Pancreas (tissue), 10 donors: Measurements from ENCODE around the gene OR4F15. TPM values are rescaled to one million over a fixed set of nuclear protein-coding genes. Genes with fewer than 3 reads are reported as not detected.

Source experiments
- ATAC-seq, 4 donors: fragments of 200-7000 bp; cut with Tn5 transposase; one replicate each; pipeline versions ENCODE4 v1.8.0 to v1.9.1; 2020; ENCODE audit warnings: mild to moderate bottlenecking in 4 of 4, moderate library complexity in 4 of 4
- DNase-seq, 6 donors: peaks; one replicate each; pipeline ENCODE4 v3.0.0-alpha.2; 2020
- FAIRE-seq: peaks from 2 replicates; lab custom pipeline; 2012; peaks lifted over from hg19 to GRCh38; lab: Jason Lieb, UNC
- H3K27ac ChIP-seq, 4 donors: fragments of 200-600 bp; sonication (generic); 1 replicate in 3 of 4; 2 replicates in 1 of 4; pipeline versions ENCODE4 v1.5.0 to v1.8.0; 2020
- H3K27me3 ChIP-seq, 4 donors: fragments of 200-600 bp; one replicate each; pipeline ENCODE4 v1.8.0; 2021
- H3K36me3 ChIP-seq, 3 donors: fragments of 200-600 bp; sonication (generic) in 1 of 3; one replicate each; pipeline versions ENCODE4 v1.5.0 to v1.8.0; 2020 to 2021
- H3K4me1 ChIP-seq, 3 donors: fragments of 200-600 bp; one replicate each; pipeline ENCODE4 v1.8.0; 2021
- H3K4me3 ChIP-seq, 4 donors: fragments of 200-600 bp; sonication (generic) in 2 of 4; one replicate each; pipeline versions ENCODE4 v1.5.0 to v1.8.0; 2020 to 2021
- H3K9me3 ChIP-seq, 4 donors: fragments of 200-600 bp; one replicate each; pipeline ENCODE4 v1.8.0; 2021
- WGBS, 2 donors: extraction: QIAGEN DNeasy Blood & Tissue Kit; methylation state at CpG; one replicate each; pipeline ENCODE4 v1.1.7; 2013; 5-methylcytosine and 5-hydroxymethylcytosine counted together
- intact Hi-C, 3 donors: fragments of 100-400 bp; cut with DNase I; formaldehyde crosslinking; loops; one replicate each; pipeline versions ENCODE4 v1.11.1 to v1.14.2; 2022
- polyA plus RNA-seq, 2 donors: library from polyadenylated mRNA; stranded (reverse); fragments of 200-250 nt; gene quantifications; one replicate each; pipeline ENCODE4 v1.2.3, GENCODE V29; 2013
- total RNA-seq, 6 donors: library from RNA; stranded (reverse); fragmentation: NEBNext Ultra II Directional in 4 of 6; extraction: Animal tissue kit (Norgen Biotek cat#: 25700) in 4 of 6; gene quantifications; one replicate each; pipeline versions ENCODE4 v1.2.1 to v1.2.4, GENCODE V29; 2021 to 2023
- TF ChIP-seq, protein P1 (sequence below), 4 donors: fragments of 200-600 bp; sonication (generic) in 3 of 4; IDR thresholded peaks; one replicate each; pipeline versions ENCODE4 v1.5.0 to v1.8.0; 2021; ENCODE audit warnings: antibody characterized with exemption in 4 of 4
- donor health status: healthy with polysubstance abuse.
- donor health status: DM: no; HTN: no; CAD: no; lungs with moderate emphysema.
- donor health status: DM: no; HTN: no; CAD: no.
- donor health status: control.
- donor health status: control.
- donor health status: Bipolar disorder and iron deficiency.
- donor health status: DM: yes; HTN: yes; CAD: no.
- donor health status: DM: no; HTN: no; CAD: no.
- donor health status: DM: no; HTN: no; CAD: no.
- donor health status: DM: yes; HTN: yes; CAD: no.

The OR4F15 gene
- total and polyA plus RNA-seq, 8 donors: not detected

- TF ChIP-seq, protein P1, sequence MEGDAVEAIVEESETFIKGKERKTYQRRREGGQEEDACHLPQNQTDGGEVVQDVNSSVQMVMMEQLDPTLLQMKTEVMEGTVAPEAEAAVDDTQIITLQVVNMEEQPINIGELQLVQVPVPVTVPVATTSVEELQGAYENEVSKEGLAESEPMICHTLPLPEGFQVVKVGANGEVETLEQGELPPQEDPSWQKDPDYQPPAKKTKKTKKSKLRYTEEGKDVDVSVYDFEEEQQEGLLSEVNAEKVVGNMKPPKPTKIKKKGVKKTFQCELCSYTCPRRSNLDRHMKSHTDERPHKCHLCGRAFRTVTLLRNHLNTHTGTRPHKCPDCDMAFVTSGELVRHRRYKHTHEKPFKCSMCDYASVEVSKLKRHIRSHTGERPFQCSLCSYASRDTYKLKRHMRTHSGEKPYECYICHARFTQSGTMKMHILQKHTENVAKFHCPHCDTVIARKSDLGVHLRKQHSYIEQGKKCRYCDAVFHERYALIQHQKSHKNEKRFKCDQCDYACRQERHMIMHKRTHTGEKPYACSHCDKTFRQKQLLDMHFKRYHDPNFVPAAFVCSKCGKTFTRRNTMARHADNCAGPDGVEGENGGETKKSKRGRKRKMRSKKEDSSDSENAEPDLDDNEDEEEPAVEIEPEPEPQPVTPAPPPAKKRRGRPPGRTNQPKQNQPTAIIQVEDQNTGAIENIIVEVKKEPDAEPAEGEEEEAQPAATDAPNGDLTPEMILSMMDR (IDR thresholded peaks at IDR 0.05): no peak
- no peak for ATAC-seq
- no peak for FAIRE-seq
- H3K4me3 ChIP-seq: no peak overlapping the region
- no peaks in the 10 kb centered on the region for H3K4me1 ChIP-seq
- WGBS, 2 donors: 43 to 47% methylated on average over 6 of the region's 6 CpGs
- H3K9me3 ChIP-seq: no peaks in the 10 kb centered on the region
- no peak for DNase-seq
- H3K27me3 ChIP-seq: peaks cover 0 to 7% (median 0%) of the 10 kb centered on the region in 4 donors
- intact Hi-C loops: no loop called here
- H3K27ac ChIP-seq: no peak overlapping the region
- no peaks in the 10 kb centered on the region for H3K36me3 ChIP-seq
Observed at GRCh38 chr15:101820781-101821180, 8.8 kb downstream of the OR4F15 start.

DNA sequence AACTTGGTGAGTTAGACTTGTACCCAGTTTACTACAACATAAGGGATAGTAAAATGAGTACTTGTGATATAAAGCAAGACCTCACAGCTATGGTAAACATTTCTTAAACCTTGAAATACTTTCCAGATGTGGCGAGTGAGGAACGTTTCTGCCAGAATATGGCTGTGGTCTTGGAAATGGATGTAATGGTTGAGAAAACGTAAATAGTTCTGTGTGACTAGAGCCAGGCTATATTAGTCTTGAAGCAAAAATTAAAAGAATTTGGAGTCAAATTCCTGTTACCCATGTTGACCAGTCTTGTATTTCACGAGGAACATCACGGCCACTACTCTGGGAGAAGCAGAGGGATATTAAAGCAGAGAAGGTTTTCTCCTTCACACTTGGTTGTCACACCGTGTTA is 15.3 kb downstream of the OR4F15 start:
- TF ChIP-seq, protein P1 (IDR thresholded peaks at IDR 0.05): no peak
- Histone ChIP-seq H3K9me3 (no peaks in the 10 kb centered on the region), H3K4me3 (no peak overlapping the region), H3K27me3 (peaks cover 0 to 4% (median 0%) of the 10 kb centered on the region in 4 donors), H3K27ac (no peak overlapping the region), H3K36me3 (no peaks in the 10 kb centered on the region), H3K4me1 (no peaks in the 10 kb centered on the region)
- no peak for FAIRE-seq
- no peak for DNase-seq
- intact Hi-C loops: no loop called here
- WGBS, 2 donors: 50 to 59% methylated on average over 6 of the region's 6 CpGs
- ATAC-seq: no peak

DNA sequence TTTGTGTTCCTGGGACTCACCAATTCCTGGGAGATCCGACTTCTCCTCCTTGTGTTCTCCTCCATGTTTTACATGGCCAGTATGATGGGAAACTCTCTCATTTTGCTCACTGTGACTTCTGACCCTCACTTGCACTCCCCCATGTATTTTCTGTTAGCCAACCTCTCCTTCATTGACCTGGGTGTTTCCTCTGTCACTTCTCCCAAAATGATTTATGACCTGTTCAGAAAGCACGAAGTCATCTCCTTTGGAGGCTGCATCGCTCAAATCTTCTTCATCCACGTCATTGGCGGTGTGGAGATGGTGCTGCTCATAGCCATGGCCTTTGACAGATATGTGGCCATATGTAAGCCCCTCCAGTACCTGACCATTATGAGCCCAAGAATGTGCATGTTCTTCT is 16.8 kb downstream of the OR4F15 start:
- intact Hi-C loops: no loop called here
- no peak overlapping the region for H3K27ac ChIP-seq
- no peak for FAIRE-seq
- H3K4me1 ChIP-seq: no peaks in the 10 kb centered on the region
- H3K36me3 ChIP-seq: no peaks in the 10 kb centered on the region
- WGBS, 2 donors: 61 to 72% methylated on average over 5 of the region's 5 CpGs
- TF ChIP-seq, protein P1 (IDR thresholded peaks at IDR 0.05): no peak
- ATAC-seq: no peak
- no peak overlapping the region for H3K4me3 ChIP-seq
- no peak for DNase-seq
- H3K9me3 ChIP-seq: no peaks in the 10 kb centered on the region
- H3K27me3 ChIP-seq: peaks cover 0 to 4% (median 0%) of the 10 kb centered on the region in 4 donors

GRCh38 chr15:101841656-101842055 is 29.7 kb downstream of the OR4F15 start:
- Histone ChIP-seq H3K4me3 (no peak overlapping the region), H3K27ac (no peak overlapping the region), H3K4me1 (no peaks in the 10 kb centered on the region), H3K36me3 (no peaks in the 10 kb centered on the region), H3K27me3 (no peaks in the 10 kb centered on the region), H3K9me3 (no peaks in the 10 kb centered on the region)
- intact Hi-C loops: no loop called here
- TF ChIP-seq, protein P1 (IDR thresholded peaks at IDR 0.05): no peak
- peak in 1 of 6 donors; percentile 13 for DNase-seq
- no peak for ATAC-seq
- 50 to 58% methylated on average over 3 of the region's 3 CpGs for WGBS, 2 donors
- no peak for FAIRE-seq

DNA sequence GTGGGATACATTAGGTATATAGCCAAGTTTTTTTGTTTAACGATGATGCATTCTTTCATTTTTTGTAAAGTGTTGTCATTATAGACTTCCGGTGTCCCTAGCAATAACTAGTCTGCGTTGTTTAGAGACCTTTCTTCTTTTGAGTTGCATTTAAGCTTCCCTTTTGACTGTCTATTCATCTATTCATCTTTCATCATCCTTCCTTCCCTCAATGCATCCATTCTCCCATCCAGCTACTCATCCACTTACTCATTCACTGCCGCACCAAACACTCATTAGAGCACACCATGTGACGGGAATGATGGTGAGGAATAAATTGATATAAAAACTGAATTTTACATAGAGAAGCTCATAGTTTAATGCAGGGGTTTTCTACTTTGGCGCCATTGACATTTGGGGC is 32.9 kb downstream of the OR4F15 start:
- H3K27ac ChIP-seq: no peak overlapping the region
- TF ChIP-seq, protein P1 (IDR thresholded peaks at IDR 0.05): no peak
- H3K4me3 ChIP-seq: no peak overlapping the region
- DNase-seq (no peak), FAIRE-seq (no peak), ATAC-seq (no peak)
- H3K36me3 ChIP-seq: no peaks in the 10 kb centered on the region
- no peaks in the 10 kb centered on the region for H3K27me3 ChIP-seq
- intact Hi-C loops: no loop called here
- no peaks in the 10 kb centered on the region for H3K9me3 ChIP-seq
- 59 to 61% methylated on average over 6 of the region's 6 CpGs for WGBS, 2 donors
- H3K4me1 ChIP-seq: no peaks in the 10 kb centered on the region
